Activated gamma-delta T cell treated with anti-CD3 and anti-CD28 coated beads, Interleukin-2, amount 50 U/mL, for 16 hours (primary cell): ENCODE data around the gene DCBLD1.
"Not testable (repeated sequence)": the region's sequence is repeated elsewhere in the genome, so short reads cannot be mapped to it uniquely, and the experiment has no call there.

Experiments
- DNase-seq: peaks from one replicate; pipeline ENCODE4 v3.0.0-alpha.2; 2020; ENCODE audit warnings: low read depth

Gene DCBLD1

DNA sequence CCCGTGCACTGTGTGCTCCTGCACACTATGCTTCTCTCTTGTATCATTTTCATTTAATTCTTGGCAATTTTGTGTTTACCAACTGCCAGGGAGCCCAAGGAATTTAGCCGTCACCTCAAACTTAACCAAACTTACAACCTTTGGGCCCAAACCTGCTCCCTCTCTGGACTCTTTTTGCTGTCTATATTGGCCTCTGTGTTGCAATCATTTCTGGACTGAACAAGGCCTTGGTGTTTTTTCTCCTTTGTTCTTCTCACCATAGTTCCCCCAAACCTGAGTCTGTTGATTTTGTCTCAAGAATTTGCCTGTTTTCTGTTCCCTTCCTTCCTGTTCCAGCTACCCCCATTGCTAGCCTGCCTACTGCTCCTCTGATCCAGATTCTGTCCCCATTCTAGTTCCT lies 19.2 kb downstream of the DCBLD1 start:
- DNase-seq = no peak

DNA sequence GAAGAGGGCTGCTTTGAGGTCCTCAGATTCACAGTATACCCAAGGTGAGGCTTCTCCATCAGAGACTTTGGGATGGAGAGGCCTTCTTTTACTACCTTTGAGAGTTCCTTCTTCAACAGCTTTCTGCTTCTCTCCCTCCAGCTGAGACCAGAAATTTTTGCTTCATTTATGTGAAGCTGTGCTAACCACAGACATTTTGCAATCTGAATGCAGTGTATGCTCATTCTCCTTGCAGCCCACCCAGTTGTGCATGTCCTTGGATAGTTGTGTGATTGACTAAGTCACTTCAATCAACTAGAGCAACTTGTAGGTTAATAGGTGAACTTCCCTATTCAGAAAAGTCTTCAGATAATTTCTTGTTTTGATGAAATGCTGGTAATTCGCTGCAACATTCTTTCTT lies 20.1 kb downstream of the DCBLD1 start:
- DNase-seq = no peak

GRCh38 chr6:117503211-117503610 lies 20.7 kb downstream of the DCBLD1 start:
- DNase-seq = no peak

- no peak for DNase-seq
Observed at GRCh38 chr6:117504478-117505144, 22.1 kb downstream of the DCBLD1 start.

GRCh38 chr6:117505311-117505710 lies 22.8 kb downstream of the DCBLD1 start:
- DNase-seq = no peak

- no peak for DNase-seq
Observed at GRCh38 chr6:117506180-117506835, 23.8 kb downstream of the DCBLD1 start.

GRCh38 chr6:117506907-117507306 lies 24.4 kb downstream of the DCBLD1 start:
- DNase-seq = no peak

- no peak for DNase-seq
Observed at GRCh38 chr6:117508450-117508971, 26.0 kb downstream of the DCBLD1 start.

- no peak for DNase-seq
Observed at GRCh38 chr6:117509021-117509420, 26.5 kb downstream of the DCBLD1 start.

GRCh38 chr6:117512056-117512828 lies 29.8 kb downstream of the DCBLD1 start:
- DNase-seq = no peak

- DNase-seq = no peak
Observed at GRCh38 chr6:117512987-117513573, 30.6 kb downstream of the DCBLD1 start.

GRCh38 chr6:117513778-117514365 lies 31.4 kb downstream of the DCBLD1 start:
- no peak for DNase-seq

DNA sequence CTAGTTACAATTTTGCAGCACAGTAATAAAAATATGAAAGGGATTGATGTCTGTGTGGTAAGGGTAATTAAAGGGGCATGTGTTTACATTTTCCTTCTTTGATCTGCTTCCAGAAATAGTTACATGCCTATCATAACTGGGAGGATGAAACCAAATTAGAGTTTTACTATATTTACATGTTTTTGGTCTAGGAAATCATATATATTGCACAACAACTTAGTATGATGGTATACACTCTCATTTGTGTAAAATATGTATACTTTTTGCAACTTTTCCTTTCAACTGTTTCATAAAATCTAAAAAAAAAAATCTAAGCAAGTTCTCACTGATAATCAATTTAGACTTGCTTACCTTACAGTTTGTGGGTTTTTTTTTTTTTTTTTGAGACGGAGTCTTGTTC lies 32.2 kb downstream of the DCBLD1 start:
- DNase-seq = no peak

DNA sequence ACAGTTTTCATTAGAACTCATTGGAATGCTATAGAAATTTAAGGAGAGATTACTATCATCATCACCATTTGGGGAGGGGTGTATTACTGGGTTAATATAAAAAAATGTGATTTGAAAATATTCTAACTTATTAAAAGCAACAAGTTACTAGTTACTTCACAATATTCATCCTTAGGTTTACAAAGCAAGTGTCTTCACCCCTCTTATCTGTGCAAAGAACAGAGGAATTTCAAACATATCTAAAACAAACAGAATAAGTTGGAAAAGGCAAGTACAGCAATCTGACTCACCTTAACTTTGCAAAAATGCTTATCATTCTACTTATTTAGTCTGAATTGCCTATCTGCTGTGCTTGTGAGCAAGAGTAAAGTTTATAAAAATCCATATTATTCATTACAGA lies 32.9 kb downstream of the DCBLD1 start:
- DNase-seq = no peak

DNA sequence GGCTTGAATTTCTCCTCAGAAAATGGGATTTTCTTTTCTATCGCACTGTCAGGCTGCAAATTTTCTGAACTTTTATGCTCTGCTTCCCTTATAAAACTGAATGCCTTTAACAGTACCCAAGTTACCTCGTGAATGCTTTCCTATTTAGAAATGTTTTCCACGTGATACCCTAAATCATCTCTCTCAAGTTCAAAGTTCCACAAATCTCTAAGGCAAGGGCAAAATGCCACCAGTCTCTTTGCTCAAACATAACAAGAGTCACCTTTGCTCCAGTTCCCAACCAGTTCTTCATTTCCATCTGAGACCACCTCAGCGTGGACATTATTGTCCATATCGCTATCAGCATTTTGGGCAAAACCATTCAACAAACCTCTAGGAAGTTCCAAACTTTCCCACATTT lies 35.5 kb downstream of the DCBLD1 start:
- DNase-seq = not testable (repeated sequence)

GRCh38 chr6:117518870-117519269 lies 36.4 kb downstream of the DCBLD1 start:
- no peak for DNase-seq

GRCh38 chr6:117520603-117521395 lies 38.3 kb downstream of the DCBLD1 start:
- DNase-seq = no peak

GRCh38 chr6:117521791-117522502 lies 39.5 kb downstream of the DCBLD1 start:
- DNase-seq = no peak

DNA sequence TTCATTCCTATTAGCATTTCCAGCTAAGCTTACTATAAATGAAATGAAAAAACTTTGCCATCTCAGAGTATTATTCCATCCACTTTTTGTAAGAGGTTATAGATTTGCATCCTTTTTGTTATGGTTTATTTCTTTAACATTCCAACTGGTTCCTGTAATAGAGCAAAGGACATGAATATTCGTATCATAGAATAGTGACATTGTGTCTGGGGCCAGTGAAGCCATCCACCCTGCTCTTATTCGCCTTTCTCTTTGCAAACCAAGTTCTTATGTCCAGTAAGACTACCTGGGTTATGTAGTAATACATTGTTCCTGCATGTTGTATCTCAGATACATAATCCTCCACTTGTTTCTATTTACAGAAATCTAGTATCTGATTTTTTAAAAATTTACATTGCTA lies 43.1 kb downstream of the DCBLD1 start:
- DNase-seq = no peak

DNA sequence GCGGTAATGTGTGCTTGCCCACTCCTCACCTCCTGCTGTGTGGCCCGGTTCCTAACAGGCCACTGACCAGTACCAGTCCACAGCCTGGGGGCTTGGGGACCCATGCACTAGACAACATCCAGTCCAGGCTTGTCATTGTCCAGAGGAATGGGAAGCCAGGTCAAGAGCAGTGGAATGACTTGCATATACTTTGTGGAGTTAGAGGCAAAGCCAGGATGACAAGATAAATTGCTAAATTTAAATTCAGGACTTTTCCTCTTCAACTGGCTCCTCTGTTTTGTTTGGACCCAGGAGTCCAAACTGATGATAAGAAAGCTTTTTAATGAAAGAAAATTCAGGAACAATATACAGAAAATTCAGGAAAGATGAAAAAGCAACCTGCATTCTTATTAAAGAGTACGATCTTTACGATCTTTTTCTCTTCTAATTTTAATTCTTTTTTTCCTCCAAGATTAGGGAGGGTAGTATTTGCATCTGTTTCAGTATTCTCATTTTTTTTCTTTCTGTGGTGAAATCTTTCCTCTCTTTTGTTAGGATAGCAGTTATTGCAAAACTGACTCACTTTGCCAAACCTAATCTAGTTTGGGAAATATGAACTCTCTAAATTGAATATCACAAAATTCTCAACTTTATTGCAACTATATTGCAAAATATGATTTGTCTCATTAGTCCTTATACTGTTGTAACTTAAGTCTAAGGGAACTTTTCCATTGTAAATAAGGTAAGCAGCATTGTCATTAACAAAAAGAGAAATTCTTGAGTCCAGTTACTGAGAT lies 48.2 kb downstream of the DCBLD1 start:
- no peak for DNase-seq
